ENCODE measurements around the gene MRPL19.

The MRPL19 gene

DNA sequence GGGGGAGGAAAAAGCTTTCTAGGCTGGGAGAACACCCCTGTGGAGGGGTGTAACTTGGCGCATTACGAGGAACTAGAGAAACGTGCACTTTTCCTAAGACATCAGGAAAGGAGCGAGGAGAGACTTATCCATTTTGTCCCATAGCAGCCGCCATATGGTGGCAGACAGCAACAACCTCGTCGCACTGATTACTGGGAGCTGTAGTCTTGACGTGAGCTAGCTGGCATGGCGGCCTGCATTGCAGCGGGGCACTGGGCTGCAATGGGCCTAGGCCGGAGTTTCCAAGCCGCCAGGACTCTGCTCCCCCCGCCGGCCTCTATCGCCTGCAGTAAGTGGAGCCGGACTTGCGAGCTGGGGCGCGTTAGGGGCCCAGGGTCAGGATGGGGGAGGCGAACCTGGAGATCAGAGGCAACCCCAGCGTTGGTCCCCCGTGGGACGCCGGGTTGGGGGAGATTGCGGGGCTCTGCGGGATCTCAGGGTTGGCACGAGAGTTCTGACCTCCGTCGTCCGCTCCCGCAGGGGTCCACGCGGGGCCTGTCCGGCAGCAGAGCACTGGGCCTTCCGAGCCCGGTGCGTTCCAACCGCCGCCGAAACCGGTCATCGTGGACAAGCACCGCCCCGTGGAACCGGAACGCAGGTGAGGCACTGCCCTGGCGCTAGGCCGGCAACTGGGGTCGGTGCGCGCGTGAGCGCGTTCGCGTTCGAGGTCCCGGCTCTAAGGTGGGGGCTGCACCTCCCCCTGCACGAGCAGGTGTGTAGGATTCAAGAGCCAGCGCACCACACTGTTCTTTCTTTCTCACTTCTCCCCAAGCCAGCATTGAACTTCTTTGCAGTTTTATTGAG lies at the start of gene MRPL19:
MRPL19 (plus strand) TSS at position 201 of the 843 bp plus-strand sequence; CDS start at position 226, 25 bp downstream.
- DNase-seq (ENCODE audit: low read depth in 2 of 3, low spot score in 1 of 3): peak; percentile 60 to 71 (median 68)

DNA sequence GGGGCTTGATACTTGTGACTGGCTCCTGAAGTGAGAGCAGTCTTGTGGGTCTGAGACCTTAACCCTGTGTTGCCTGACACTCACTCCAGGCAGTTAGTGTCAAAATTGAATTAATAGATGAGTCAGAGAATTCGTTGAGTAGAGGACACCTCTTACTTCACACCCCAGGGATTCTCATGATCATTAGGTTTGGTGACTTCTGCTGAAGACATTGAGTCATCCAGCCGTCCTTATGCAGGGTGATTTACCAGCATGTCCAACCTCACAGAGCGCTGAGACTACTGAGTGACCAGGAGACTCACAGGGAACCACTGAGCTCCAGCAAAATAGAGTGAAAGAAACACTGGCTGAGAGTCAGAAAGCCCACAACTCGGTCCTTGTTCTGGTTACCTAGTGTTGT lies 49.8 kb upstream of the MRPL19 start:
- DNase-seq (ENCODE audit: low read depth in 2 of 3, low spot score in 1 of 3): no peak

DNA sequence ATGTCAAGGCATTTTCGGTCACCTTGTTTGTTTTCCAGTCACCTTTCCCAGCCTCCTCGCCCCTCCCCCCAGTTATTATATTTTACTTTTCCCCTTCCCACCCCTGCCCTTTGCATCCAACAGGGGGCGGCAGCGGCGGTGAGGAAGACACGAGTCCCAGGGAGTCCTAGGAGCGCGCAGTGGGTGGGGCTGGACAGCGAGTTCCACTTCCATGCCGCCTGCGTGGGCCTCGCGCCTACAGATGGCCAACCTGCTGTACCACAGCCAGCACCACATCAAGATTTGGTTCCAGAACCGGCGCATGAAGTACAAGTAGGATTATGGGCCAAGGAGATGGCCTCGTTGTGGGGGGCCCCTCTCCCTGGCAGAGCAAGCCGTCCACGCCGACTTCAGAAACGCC lies 48.6 kb upstream of the MRPL19 start:
- DNase-seq (ENCODE audit: low read depth in 2 of 3, low spot score in 1 of 3): no peak

DNA sequence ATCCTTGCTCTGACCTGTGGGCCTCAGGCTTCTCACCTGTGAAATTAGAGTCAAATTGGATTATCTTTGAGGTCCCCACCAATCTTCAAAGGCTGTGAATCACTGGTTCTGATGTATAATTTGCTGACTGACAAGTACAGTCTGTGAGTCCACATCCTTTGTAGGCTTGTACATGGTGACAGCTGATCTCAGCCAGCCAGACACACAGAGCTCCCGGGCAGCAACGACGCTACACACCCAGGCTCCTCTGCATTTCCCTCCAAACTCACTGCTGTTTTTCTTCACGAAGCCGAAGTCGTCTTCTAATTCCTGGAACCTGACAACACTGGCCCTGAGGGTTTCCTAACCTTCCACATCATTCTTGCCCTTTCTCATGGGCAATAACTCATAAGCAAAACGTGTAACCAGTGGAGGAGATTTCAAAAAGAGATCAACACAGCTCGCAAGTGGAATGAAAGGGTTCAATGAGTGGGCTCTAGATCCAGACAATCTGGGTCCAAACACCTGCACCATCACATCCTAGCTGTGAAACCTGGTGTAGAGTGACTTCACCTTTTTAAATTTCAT lies 47.9 kb upstream of the MRPL19 start:
- DNase-seq (ENCODE audit: low read depth in 2 of 3, low spot score in 1 of 3): no peak

DNA sequence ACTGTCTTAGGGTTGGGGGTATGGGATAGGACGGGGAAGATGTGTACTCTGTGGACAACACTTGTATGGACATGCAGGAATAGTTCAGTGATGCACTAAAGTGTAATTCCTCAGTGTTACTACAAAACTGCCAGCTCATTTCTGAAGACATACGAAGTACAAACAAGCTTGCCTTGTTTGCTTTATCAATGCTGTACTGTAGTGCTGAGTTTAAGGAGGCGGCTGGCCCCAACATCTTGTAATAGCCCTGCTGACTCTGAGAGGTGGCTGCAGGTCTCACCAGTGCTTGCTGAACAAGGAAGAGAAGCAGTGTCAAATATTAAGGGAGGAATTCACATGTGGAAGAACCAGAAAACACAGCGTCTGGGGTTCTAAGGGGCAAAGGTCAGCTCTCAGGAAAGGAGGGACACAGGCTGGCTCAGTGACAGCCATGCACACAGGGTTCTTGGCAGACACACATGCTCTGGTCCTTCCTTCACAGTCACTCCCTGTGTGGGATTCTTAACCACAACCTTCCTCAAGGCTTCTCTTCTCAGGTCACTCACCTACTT lies 46.0 kb upstream of the MRPL19 start:
- DNase-seq (ENCODE audit: low read depth in 2 of 3, low spot score in 1 of 3): no peak

DNA sequence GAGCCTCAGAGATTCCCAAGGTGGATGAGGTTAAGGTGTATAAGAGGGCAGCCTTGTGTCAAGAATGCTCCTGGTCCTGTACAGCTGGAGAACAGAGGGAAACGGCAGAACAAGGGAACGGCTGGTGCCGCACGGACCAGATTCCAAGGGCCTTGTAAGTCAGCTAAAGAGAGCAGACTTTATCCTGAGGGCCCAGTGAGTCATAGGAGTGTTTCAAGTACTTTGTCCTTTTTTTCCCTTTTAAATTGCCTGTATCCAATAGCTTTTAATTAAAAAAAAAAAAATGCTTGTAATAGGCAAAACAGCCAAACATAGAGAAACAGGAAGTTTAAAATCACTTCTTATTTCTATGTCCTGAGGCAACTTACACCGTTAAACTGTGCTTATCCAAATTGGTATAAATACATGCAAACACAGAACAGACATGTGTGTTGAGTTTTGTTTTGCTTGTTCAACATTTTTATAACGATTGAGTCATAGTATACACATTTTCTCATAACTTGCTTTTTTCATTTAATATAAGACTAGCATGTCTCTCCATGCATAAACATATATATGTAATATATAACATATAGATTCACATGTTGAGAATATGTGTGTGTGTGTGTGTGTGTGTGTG lies 43.8 kb upstream of the MRPL19 start:
- DNase-seq (ENCODE audit: low read depth in 2 of 3, low spot score in 1 of 3): no peak

DNA sequence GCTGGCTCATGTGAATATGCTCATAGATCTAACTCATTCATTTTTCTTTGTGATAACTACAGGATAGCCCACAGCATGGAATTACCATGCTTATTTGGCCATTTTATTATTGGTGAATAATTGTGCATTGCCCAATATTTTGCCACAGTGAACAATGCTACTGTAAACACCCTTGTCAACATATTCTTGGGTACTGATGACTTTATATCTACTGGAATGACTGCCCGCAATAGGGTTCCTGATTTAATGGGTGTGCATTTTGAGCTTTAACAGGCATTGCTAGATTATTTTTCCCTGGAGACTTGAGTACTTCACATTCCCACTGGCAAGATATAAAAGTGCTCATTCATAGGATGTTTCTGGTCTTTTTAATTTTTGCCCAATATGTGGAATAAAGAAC lies 43.1 kb upstream of the MRPL19 start:
- no peak for DNase-seq (ENCODE audit: low read depth in 2 of 3, low spot score in 1 of 3)

DNA sequence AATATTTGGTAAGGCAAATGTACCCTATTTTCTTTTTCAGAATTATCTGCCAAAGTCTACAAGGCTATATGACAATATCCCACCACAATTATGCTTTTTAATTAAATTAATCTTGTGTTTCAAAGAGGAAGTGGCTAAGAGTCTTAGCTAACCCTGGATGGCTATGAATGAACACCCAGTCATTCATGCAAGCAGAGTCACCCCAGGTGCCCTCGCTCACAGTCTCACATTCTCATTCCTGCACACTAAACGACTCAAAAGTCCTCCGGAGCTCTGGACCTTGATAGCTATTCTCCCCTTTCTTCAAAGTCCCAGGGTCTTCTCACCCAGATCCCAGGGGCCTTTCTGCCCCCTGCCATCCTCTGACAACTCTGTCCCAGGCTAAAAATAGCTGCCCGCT lies 42.1 kb upstream of the MRPL19 start:
- DNase-seq (ENCODE audit: low read depth in 2 of 3, low spot score in 1 of 3): no peak

DNA sequence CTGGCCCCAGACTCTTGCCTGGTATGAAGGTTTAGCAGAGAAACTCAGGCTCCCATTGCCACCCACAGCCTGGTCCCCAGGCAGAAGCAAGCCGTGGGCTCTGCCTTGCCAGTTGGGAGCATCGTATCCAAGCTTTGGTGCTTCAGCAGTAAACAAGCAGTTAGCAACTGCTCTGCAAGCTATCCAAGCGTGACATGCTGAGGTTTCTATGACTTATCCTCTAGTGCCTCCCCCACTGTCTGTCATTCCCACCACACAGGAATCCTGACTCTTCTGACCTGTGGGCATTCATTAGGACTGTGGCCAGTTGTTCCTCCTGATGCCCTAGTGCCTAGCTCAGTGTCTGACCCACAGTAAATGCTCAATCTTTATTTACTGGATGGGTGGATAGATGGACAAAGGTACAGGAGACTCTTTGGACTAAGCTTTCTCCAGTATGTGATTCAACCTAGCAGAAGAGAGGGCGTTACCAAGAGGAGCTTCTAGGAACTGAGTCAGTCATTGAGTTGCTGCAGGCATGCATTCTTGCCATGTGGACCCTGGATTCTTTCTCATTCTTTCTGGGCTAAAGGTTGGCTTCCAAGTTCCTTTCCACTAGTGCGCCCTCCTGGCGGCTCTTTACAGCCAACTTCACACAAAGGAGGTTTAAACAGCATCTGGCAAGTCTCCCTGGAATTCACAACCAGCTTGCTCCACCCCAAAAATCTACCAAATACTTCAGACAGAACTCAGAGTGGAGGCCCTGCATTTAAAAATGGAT lies 40.6 kb upstream of the MRPL19 start:
- DNase-seq (ENCODE audit: low read depth in 2 of 3, low spot score in 1 of 3): no peak

DNA sequence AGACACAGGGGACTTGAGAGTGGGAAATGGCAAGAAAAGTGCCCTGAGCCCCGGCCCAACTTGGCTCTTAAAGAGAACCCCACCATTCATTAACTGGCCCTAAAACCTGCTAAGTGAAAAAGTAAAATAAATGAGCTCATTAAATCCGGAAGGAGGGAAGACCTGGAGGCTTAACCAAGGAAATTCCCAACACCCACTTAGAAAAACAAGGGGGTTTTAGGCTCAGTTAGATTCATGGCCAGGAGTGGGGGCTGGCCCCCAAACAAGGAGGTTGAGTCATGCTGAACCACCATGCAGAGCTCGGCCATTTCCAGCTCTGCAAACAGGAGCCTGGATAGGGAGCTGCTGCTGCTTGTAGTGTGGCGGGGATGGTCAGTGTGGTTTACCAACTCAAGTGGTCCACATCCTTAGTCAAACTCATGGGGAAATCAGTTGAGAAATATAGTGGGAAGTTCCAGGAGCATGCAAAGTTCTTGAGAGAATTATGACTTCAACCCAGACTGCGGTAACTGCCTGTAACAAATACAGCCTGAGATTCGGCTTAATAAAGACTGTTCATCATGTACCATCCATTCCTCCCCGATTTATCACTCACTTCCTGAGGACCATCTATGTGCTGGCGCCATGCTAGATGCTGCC lies 39.7 kb upstream of the MRPL19 start:
- no peak for DNase-seq (ENCODE audit: low read depth in 2 of 3, low spot score in 1 of 3)

DNA sequence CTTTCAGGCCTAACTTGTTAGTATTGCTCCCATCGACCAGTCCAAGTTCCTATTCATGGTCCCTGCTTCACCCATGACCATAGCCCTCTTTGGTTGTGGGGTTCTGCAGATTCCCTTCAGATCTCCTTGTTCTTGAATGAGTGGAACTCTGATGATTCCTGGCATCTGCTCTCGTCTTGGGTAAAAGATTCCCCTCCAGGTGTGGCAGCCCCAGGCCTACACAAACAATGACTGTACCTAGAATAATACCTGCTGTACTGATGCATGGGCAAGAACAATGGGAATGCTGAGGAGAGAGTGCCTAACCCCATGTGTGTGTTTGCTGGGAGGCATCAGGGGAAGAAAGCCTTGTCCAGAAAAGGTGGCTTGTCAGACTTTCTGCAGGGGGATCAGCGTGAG lies 39.2 kb upstream of the MRPL19 start:
- DNase-seq (ENCODE audit: low read depth in 2 of 3, low spot score in 1 of 3): no peak

DNA sequence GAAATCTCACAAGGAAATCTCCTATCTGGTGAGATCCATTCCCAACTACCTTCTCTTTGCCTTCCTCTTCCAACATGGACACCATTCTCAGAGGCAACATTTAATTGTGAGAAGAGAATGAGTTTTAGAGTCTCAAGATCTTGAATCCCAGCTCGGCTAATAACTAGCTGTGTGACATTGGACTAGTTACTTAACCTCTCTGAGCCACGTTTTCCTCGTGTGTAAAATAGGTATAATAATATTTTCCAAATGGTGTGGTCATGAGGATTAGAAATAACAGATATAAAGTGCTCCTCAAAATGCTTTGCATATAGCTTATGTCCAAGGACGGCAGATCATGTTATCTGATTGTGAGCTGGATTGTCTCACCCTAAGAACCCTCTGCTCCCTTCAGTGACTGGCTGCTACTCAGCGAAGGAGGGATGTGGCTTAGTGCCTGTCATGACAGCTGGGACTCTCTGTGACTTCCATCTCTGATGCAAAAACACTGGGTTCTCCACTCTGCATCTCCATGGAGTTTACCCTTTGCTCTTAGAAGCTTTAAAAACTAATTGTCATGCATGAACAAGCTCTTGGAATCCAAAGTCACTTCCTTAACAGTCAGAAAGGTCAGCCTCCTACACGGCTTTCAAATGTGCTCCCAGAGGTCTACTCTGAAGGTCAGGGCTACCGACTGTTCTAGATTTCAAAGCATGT lies 38.4 kb upstream of the MRPL19 start:
- DNase-seq (ENCODE audit: low read depth in 2 of 3, low spot score in 1 of 3): no peak

DNA sequence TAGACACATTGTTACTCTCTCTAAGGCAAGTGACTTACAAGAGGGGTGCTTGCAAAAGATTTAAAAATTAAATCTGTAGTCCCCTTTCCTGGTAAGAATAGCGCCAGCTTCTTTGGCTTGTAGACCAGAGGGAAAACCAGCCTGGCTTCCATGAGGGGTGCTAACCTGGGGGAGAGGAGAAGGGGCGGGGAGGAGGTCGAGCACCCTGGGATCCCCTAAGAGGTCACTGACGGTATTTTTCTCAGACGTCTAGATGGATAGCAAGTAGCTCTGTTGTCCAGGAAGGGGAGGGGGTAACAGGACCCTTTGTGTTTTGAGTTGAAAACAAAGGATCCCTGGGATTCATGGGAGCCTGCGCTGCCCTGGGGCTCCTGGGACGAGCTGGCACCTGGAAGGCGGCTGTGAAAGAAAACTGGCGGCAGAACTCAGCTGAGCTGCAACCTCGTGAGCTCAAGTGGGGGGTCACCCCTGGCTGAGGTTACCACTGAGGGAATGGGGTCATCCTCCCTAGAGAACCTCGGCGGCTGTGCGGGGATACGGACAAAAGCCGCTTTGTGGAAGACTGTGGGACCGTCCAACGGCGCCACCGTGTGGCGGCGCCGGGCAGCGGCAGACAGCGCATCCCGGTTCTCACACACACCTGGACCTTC lies 37.8 kb upstream of the MRPL19 start:
- DNase-seq (ENCODE audit: low read depth in 2 of 3, low spot score in 1 of 3): peak; percentile 20 to 32 (median 26)

DNA sequence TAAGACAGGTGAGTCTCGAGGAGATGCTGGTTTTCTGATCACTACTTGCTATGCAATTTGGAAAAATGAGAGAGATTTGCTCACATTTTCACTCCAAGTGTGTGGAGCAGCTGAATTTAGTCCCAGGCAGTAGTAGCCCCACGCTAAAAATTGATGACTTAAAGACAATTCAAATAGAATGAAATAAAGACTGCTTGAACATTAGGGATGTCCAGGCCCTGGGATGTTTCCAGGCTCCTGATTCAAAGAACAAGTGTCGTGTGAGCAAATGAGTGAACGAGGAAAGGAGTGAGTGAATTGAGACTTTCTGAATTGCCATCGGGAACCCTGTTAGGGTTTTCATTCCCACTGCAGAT lies 37.3 kb upstream of the MRPL19 start:
- no peak for DNase-seq (ENCODE audit: low read depth in 2 of 3, low spot score in 1 of 3)

DNA sequence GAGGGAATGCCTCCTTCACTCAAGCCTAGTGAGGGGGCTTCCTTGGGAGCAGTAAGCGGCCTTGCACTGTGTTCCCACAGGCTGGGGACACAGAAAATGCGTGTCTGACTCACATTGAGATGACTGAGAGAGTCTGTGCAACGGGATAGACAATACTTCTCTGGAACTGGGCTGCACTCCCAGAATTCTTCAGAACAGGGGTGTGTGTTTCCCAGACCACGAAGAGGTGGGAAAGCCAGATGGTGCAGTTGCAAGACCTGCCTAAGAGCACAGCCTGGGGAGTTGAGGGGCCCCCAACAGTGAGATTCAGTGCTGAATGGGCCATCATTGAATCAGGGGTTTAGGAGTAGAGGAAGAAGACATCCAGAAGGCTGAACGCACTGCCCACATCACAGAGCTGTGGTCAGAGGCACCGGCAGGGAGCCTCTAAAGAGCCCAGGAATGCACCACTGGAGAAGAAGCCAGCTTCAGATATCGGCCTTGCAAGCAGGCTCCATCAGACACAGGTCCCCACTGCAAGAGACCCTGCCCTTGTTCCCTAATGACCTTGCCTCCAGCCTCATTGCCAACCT lies 36.6 kb upstream of the MRPL19 start:
- no peak for DNase-seq (ENCODE audit: low read depth in 2 of 3, low spot score in 1 of 3)

DNA sequence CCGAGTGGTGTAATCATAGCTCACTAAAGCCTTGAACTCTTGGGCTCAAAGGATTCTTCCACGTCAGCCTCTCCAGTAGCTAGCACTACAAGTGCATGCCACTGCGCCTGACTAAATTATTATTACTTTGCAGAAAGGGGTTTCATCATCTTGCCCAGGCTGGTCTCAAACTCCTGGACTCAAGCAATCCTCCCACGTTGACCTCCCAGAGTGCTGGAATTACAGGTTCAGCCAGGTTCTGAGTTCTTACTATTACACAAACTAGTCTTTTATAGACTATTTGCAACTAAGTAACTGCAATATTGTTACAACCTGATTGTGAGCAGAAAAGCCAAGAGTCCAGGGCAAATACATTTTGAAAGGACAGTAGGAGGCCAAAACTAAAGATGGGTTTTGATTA lies 35.9 kb upstream of the MRPL19 start:
- DNase-seq (ENCODE audit: low read depth in 2 of 3, low spot score in 1 of 3): no peak

DNA sequence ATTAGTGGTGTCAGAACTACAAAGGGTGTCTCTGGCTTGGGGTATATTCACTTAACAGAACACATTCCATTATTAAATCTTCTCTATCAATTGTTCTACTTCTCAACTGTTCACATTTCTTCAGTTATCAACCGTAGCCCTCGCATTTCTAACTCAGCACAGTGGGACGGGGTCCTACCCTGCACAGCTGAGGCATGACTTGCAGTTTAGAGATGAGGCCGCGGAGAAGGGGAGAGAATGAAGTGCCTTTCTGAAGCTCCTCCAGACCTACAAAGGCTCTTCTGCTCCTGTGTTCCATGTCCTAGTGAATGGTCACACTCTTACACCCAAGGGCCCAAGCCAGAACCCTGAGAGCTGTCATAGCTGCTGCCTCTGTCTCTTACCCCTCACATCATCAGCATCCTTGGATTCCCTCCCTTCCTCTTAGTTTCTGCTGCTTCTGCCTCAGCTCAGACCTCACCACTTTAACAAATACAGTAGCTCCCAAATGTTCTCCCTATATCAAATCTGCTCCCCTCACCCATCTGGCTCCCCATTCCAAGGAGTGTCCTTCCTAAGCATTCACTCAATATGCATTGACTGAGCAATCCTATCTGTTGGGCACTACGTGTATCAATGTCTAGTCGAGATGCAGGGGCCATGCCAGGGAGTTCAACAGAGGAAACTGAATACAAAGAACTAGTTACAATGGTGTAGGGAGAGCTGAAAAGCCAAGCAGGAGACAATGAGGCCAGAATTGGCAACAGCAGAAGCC lies 34.3 kb upstream of the MRPL19 start:
- DNase-seq (ENCODE audit: low read depth in 2 of 3, low spot score in 1 of 3): no peak

DNA sequence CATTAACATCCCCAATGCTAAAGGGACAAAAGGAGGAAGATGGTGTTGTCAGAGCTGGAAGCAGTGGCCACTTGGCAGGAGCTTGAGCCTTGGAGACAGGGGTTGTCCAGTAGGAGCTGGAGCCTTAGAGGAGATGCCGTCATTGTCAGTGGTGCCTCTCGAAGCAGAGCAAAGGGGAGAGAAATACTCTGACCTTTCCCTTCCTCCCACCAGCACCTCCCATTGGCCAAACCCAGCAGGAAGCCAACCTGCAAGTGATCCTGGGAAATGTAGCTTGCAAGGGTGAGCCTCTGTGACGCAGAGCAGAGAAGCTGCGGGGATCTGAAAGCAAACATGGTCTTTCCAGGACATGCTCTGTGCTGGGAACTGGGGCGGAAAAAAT lies 33.7 kb upstream of the MRPL19 start:
- no peak for DNase-seq (ENCODE audit: low read depth in 2 of 3, low spot score in 1 of 3)

DNA sequence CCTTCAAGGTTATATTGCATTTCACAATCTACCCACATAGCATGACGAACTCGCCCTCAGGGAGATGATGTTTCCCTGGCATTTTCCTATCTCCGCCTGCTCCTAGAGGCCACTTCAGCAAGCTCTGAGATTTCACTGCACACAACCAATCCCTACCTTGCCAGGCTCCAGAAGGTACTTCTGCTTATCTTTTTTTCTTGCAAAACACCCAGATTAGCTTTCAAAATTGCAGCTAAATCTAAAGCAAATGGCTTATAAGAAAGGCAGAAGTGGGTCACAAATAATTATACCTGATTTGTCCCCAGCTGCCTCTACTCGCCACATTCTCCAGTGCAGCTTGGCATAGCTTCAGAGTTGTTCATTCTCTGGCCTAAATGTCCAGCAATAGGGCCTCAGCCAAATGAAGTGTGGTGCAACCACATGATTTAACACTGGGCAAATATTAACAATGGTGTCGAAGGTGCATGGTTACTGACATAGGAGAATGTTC lies 32.4 kb upstream of the MRPL19 start:
- DNase-seq (ENCODE audit: low read depth in 2 of 3, low spot score in 1 of 3): no peak
